GM19035 (cell line): ENCODE results near the gene GSC.
"Not testable (repeated sequence)": the region's sequence is repeated elsewhere in the genome, so short reads cannot be mapped to it uniquely, and the experiment has no call there.

Source experiments
- ATAC-seq: cut with Tn5 transposase; IDR thresholded peaks from one replicate; pipeline ENCODE4 v1.9.1; 2021; ENCODE audit not compliant: unreplicated experiment

GSC gene

GRCh38 chr14:94769391-94770250, at the start of gene GSC:
GSC (minus strand) TSS chr14:94770113; CDS start chr14:94770015, 98 bp downstream.
- ATAC-seq = no peak

- ATAC-seq = no peak
Observed at GRCh38 chr14:94819531-94819930, 49.6 kb upstream of the GSC start.

- no peak for ATAC-seq
Observed at GRCh38 chr14:94816113-94816512, 46.2 kb upstream of the GSC start.

GRCh38 chr14:94805680-94806288, 35.9 kb upstream of the GSC start:
- no peak for ATAC-seq

GRCh38 chr14:94801225-94801624, 31.3 kb upstream of the GSC start:
- no peak for ATAC-seq

- not testable (repeated sequence) for ATAC-seq
Observed at GRCh38 chr14:94800764-94801163, 30.9 kb upstream of the GSC start.

- ATAC-seq = no peak
Observed at GRCh38 chr14:94797887-94798286, 28.0 kb upstream of the GSC start.

- ATAC-seq = no peak
Observed at GRCh38 chr14:94796278-94796677, 26.4 kb upstream of the GSC start.

- no peak for ATAC-seq
Observed at GRCh38 chr14:94795372-94795771, 25.5 kb upstream of the GSC start.

GRCh38 chr14:94793901-94794300, 24.0 kb upstream of the GSC start:
- ATAC-seq = no peak

- ATAC-seq = no peak
Observed at GRCh38 chr14:94787655-94788054, 17.7 kb upstream of the GSC start.

GRCh38 chr14:94787092-94787491, 17.2 kb upstream of the GSC start:
- no peak for ATAC-seq

GRCh38 chr14:94780536-94781399, 10.9 kb upstream of the GSC start:
- ATAC-seq = no peak

- no peak for ATAC-seq
Observed at GRCh38 chr14:94779713-94780112, 9.8 kb upstream of the GSC start.

- no peak for ATAC-seq
Observed at GRCh38 chr14:94775871-94776210, 5.9 kb upstream of the GSC start.

- no peak for ATAC-seq
Observed at GRCh38 chr14:94775091-94775870, 5.4 kb upstream of the GSC start.

- no peak for ATAC-seq
Observed at GRCh38 chr14:94774344-94775090, 4.6 kb upstream of the GSC start.

GRCh38 chr14:94773655-94774343, 3.9 kb upstream of the GSC start:
- no peak for ATAC-seq

- no peak for ATAC-seq
Observed at GRCh38 chr14:94773061-94773648, 3.2 kb upstream of the GSC start.
